HepG2 (cell line): Measurements from ENCODE around the gene YEATS4. TPM values are rescaled to one million over a fixed set of nuclear protein-coding genes. Genes with fewer than 3 reads are reported as not detected.
A peak's percentile ranks its signal among the peaks of the same experiment; 100 is the strongest.

Source experiments
- AGO2 ChIP-seq: fragments of 200-400 bp; formaldehyde crosslinking; optimal IDR thresholded peaks from 2 replicates; pipeline ENCODE3; 2017; ENCODE audit warnings: mild to moderate bottlenecking, low read depth, low read length, moderate library complexity
- CREB1 ChIP-seq, 2 experiments: fragments of 450-650 bp in 1 of 2; IDR thresholded peaks; 2 replicates each; pipeline ENCODE4 v1.6.1; 2016 to 2017; ENCODE audit warnings: control low read depth in 1 of 2, mild to moderate bottlenecking in 1 of 2, missing compliant biosample characterization in 1 of 2, missing genetic modification characterization in 1 of 2
- E2F1 ChIP-seq: sonication (generic); formaldehyde crosslinking; IDR thresholded peaks from 2 replicates; pipeline ENCODE4 v1.5.0; 2020; ENCODE audit warnings: missing genetic modification reagents
- FLYWCH1 ChIP-seq: sonication (generic); formaldehyde crosslinking; IDR thresholded peaks from 2 replicates; pipeline ENCODE4 v1.8.1; 2023; ENCODE audit warnings: mild to moderate bottlenecking, missing genetic modification reagents
- FOXJ3 ChIP-seq: sonication (generic); formaldehyde crosslinking; IDR thresholded peaks from 2 replicates; pipeline ENCODE4 v1.4.0; 2020; ENCODE audit warnings: missing genetic modification reagents, mild to moderate bottlenecking, borderline replicate concordance
- GATAD1 ChIP-seq: IDR thresholded peaks from 2 replicates; pipeline ENCODE4 v1.6.1; 2016; ENCODE audit warnings: missing genetic modification reagents, missing compliant biosample characterization
- HNRNPK ChIP-seq: fragments of 200-400 bp; formaldehyde crosslinking; IDR thresholded peaks from 2 replicates; pipeline ENCODE4 v1.6.1; 2018; ENCODE audit warnings: low read length, low read depth, moderate library complexity, mild to moderate bottlenecking; ENCODE audit not compliant: poor library complexity, severe bottlenecking
- IRX3 ChIP-seq: sonication (generic); formaldehyde crosslinking; IDR thresholded peaks from 2 replicates; pipeline ENCODE4 v1.8.1; 2023; ENCODE audit warnings: mild to moderate bottlenecking, low read depth, missing genetic modification reagents, borderline replicate concordance
- KDM2A ChIP-seq: sonication (generic); formaldehyde crosslinking; IDR thresholded peaks from 2 replicates; pipeline ENCODE4 v1.4.0; 2020; ENCODE audit warnings: low read depth, missing genetic modification reagents, borderline replicate concordance
- KLF9 ChIP-seq: IDR thresholded peaks from 2 replicates; pipeline ENCODE4 v1.6.1; 2016; ENCODE audit warnings: low read depth
- LRRFIP1 ChIP-seq: sonication (generic); formaldehyde crosslinking; conservative IDR thresholded peaks from 2 replicates; pipeline ENCODE4 v1.4.0; 2020; ENCODE audit warnings: missing genetic modification reagents
- MEF2D ChIP-seq: sonication (generic); formaldehyde crosslinking; IDR thresholded peaks from 2 replicates; pipeline ENCODE4 v1.5.1; 2020; ENCODE audit warnings: mild to moderate bottlenecking, missing genetic modification reagents
- MLLT10 ChIP-seq: sonication (generic); formaldehyde crosslinking; IDR thresholded peaks from 2 replicates; pipeline ENCODE4 v1.4.0; 2020; ENCODE audit warnings: missing genetic modification reagents
- MTA1 ChIP-seq: sonication (generic); formaldehyde crosslinking; IDR thresholded peaks from 2 replicates; pipeline ENCODE4 v1.4.0; 2020; ENCODE audit warnings: missing genetic modification reagents, mild to moderate bottlenecking, borderline replicate concordance
- NBN ChIP-seq: fragments of 450-650 bp; conservative IDR thresholded peaks from 2 replicates; pipeline ENCODE4 v1.6.1; 2017
- NCOA2 ChIP-seq: sonication (generic); formaldehyde crosslinking; IDR thresholded peaks from 2 replicates; pipeline ENCODE4 v1.8.0; 2022; ENCODE audit warnings: inconsistent platforms
- PLSCR1 ChIP-seq: sonication (generic); formaldehyde crosslinking; IDR thresholded peaks from 2 replicates; pipeline ENCODE4 v1.5.0; 2020; ENCODE audit warnings: missing genetic modification reagents, mild to moderate bottlenecking, borderline replicate concordance
- RAD51 ChIP-seq: fragments of 450-650 bp; IDR thresholded peaks from 2 replicates; pipeline ENCODE4 v1.6.1; 2016; ENCODE audit warnings: borderline replicate concordance
- RBFOX2 ChIP-seq: fragments of 200-400 bp; formaldehyde crosslinking; IDR thresholded peaks from 2 replicates; pipeline ENCODE4 v1.6.1; 2017; ENCODE audit warnings: low read depth, mild to moderate bottlenecking, low read length
- RFX1 ChIP-seq: fragments of 450-650 bp; IDR thresholded peaks from 2 replicates; pipeline ENCODE4 v1.6.1; 2017
- ZBTB10 ChIP-seq: sonication (generic); formaldehyde crosslinking; IDR thresholded peaks from 2 replicates; pipeline ENCODE4 v1.4.0; 2020; ENCODE audit warnings: missing genetic modification reagents, borderline replicate concordance
- ZBTB7A ChIP-seq: sonication (generic); formaldehyde crosslinking; IDR thresholded peaks from 2 replicates; pipeline ENCODE4 v1.8.0; 2022; ENCODE audit warnings: mild to moderate bottlenecking, missing genetic modification reagents
- ZNF251 ChIP-seq: sonication (generic); formaldehyde crosslinking; IDR thresholded peaks from 2 replicates; pipeline ENCODE4 v1.9.0; 2021; ENCODE audit warnings: mild to moderate bottlenecking, missing genetic modification reagents
- ZNF501 ChIP-seq: sonication (generic); formaldehyde crosslinking; IDR thresholded peaks from 2 replicates; pipeline ENCODE4 v1.5.1; 2020; ENCODE audit warnings: mild to moderate bottlenecking, moderate library complexity, missing genetic modification reagents
- ZNF709 ChIP-seq: sonication (generic); formaldehyde crosslinking; IDR thresholded peaks from 2 replicates; pipeline ENCODE4 v1.5.0; 2020; ENCODE audit warnings: mild to moderate bottlenecking, missing genetic modification reagents
- ZSCAN31 ChIP-seq: sonication (generic); formaldehyde crosslinking; IDR thresholded peaks from 2 replicates; pipeline ENCODE4 v1.5.0; 2020; ENCODE audit warnings: low read depth, mild to moderate bottlenecking, missing genetic modification reagents
- polyA plus RNA-seq, 8 experiments: library from polyadenylated mRNA; depleted of rRNA in 3 of 8; stranded (reverse) in 7 of 8; unstranded in 1 of 8; fragments of >200 nt; fragmentation: Illumina TruSeq in 4 of 8; extraction: Trizol in 4 of 8; gene quantifications; 2 replicates each; pipeline versions ENCODE4 v1.2.1 to v1.2.3, GENCODE V29; 2011 to 2016; ENCODE audit warnings: low read depth in 4 of 8, missing spikeins in 1 of 8, mixed read lengths in 1 of 8; ENCODE audit not compliant: insufficient read depth in 1 of 8
- total RNA-seq, 5 experiments: library from RNA; depleted of rRNA; stranded (reverse); fragments of >200 nt; fragmentation: Illumina TruSeq; extraction: Trizol; gene quantifications; 2 replicates each; pipeline ENCODE4 v1.2.3, GENCODE V29; 2016; ENCODE audit warnings: low read depth in 1 of 5

The YEATS4 gene
- total and polyA plus RNA-seq, 2 of the 13 experiments (the other 11 are each of a cell fraction or from before 2014, with no cell fraction given) = 16.8 to 45.0 TPM

GRCh38 chr12:69354172-69354555 lies 5.4 kb upstream of the YEATS4 start (continued):
- TF ChIP-seq ZNF251 (CRISPR knock-in tag) (no peak), IRX3 (CRISPR knock-in tag) (no peak), GATAD1 (no peak), HNRNPK (peak; percentile 23), KDM2A (no peak), RFX1 (no peak), E2F1 (CRISPR knock-in tag) (0 out of 2 replicates have a peak, but pooled peaks have one; percentile 32), NBN (no peak), AGO2 (peak; percentile 52), ZBTB7A (CRISPR knock-in tag) (no peak), MLLT10 (CRISPR knock-in tag) (no peak), MEF2D (no peak), RAD51 (no peak), FLYWCH1 (CRISPR knock-in tag) (no peak), LRRFIP1 (CRISPR knock-in tag) (no peak), PLSCR1 (CRISPR knock-in tag) (no peak), NCOA2 (CRISPR knock-in tag) (no peak), KLF9 (CRISPR knock-in tag) (no peak), MTA1 (CRISPR knock-in tag) (no peak), CREB1 (IDR thresholded peaks at IDR 0.05) (no peak), CREB1 (CRISPR knock-in tag; IDR thresholded peaks at IDR 0.05) (no peak), ZBTB10 (CRISPR knock-in tag) (no peak), ZNF501 (no peak), RBFOX2 (peak; percentile 93), ZNF709 (CRISPR knock-in tag) (no peak), FOXJ3 (no peak), ZSCAN31 (CRISPR knock-in tag) (no peak)
